ENCODE data around the gene GNAZ.

The GNAZ gene

GRCh38 chr22:23147617-23148387 is 77.5 kb downstream of the GNAZ start:
- H3K27me3 Mint-ChIP-seq: no peaks in the 10 kb centered on the region
- H3K4me1 Mint-ChIP-seq: peaks cover 37% of the 10 kb centered on the region
- H3K36me3 Mint-ChIP-seq: no peaks in the 10 kb centered on the region
- peak overlapping the region; percentile 49 for H3K27ac Mint-ChIP-seq
- no peak overlapping the region for H3K4me3 Mint-ChIP-seq
- H3K9me3 Mint-ChIP-seq: no peaks in the 10 kb centered on the region

GRCh38 chr22:23149743-23150238 is 79.5 kb downstream of the GNAZ start:
- Mint-ChIP-seq H3K9me3 (no peaks in the 10 kb centered on the region), H3K4me3 (no peak overlapping the region), H3K36me3 (no peaks in the 10 kb centered on the region), H3K27ac (no peak overlapping the region), H3K4me1 (peaks cover 27% of the 10 kb centered on the region), H3K27me3 (no peaks in the 10 kb centered on the region)

GRCh38 chr22:23150762-23151161 is 80.4 kb downstream of the GNAZ start:
- H3K9me3 Mint-ChIP-seq: no peaks in the 10 kb centered on the region
- no peak overlapping the region for H3K4me3 Mint-ChIP-seq
- no peaks in the 10 kb centered on the region for H3K36me3 Mint-ChIP-seq
- no peak overlapping the region for H3K27ac Mint-ChIP-seq
- no peaks in the 10 kb centered on the region for H3K27me3 Mint-ChIP-seq
- H3K4me1 Mint-ChIP-seq: peaks cover 17% of the 10 kb centered on the region

GRCh38 chr22:23151827-23152226 is 81.5 kb downstream of the GNAZ start:
- no peak overlapping the region for H3K27ac Mint-ChIP-seq
- no peaks in the 10 kb centered on the region for H3K36me3 Mint-ChIP-seq
- H3K27me3 Mint-ChIP-seq: no peaks in the 10 kb centered on the region
- H3K9me3 Mint-ChIP-seq: no peaks in the 10 kb centered on the region
- no peak overlapping the region for H3K4me3 Mint-ChIP-seq
- H3K4me1 Mint-ChIP-seq: peaks cover 9% of the 10 kb centered on the region

GRCh38 chr22:23152238-23153114 is 82.2 kb downstream of the GNAZ start:
- no peak overlapping the region for H3K4me3 Mint-ChIP-seq
- peaks cover 9% of the 10 kb centered on the region for H3K4me1 Mint-ChIP-seq
- H3K9me3 Mint-ChIP-seq: no peaks in the 10 kb centered on the region
- no peak overlapping the region for H3K27ac Mint-ChIP-seq
- no peaks in the 10 kb centered on the region for H3K27me3 Mint-ChIP-seq
- H3K36me3 Mint-ChIP-seq: no peaks in the 10 kb centered on the region

- Mint-ChIP-seq H3K36me3 (no peaks in the 10 kb centered on the region), H3K4me3 (no peak overlapping the region), H3K27me3 (no peaks in the 10 kb centered on the region), H3K27ac (no peak overlapping the region), H3K9me3 (no peaks in the 10 kb centered on the region), H3K4me1 (peaks cover 9% of the 10 kb centered on the region)
Measured at GRCh38 chr22:23153994-23154393, 83.7 kb downstream of the GNAZ start.

GRCh38 chr22:23154461-23154860 is 84.1 kb downstream of the GNAZ start:
- Mint-ChIP-seq H3K4me3 (no peak overlapping the region), H3K36me3 (no peaks in the 10 kb centered on the region), H3K27ac (no peak overlapping the region), H3K9me3 (no peaks in the 10 kb centered on the region), H3K27me3 (no peaks in the 10 kb centered on the region), H3K4me1 (peaks cover 9% of the 10 kb centered on the region)

- Mint-ChIP-seq H3K36me3 (no peaks in the 10 kb centered on the region), H3K4me3 (no peak overlapping the region), H3K27me3 (no peaks in the 10 kb centered on the region), H3K9me3 (no peaks in the 10 kb centered on the region), H3K4me1 (peaks cover 9% of the 10 kb centered on the region), H3K27ac (no peak overlapping the region)
Measured at GRCh38 chr22:23155143-23155542, 84.8 kb downstream of the GNAZ start.

- H3K4me1 Mint-ChIP-seq: peaks cover 9% of the 10 kb centered on the region
- no peak overlapping the region for H3K4me3 Mint-ChIP-seq
- H3K27me3 Mint-ChIP-seq: no peaks in the 10 kb centered on the region
- H3K27ac Mint-ChIP-seq: no peak overlapping the region
- H3K36me3 Mint-ChIP-seq: no peaks in the 10 kb centered on the region
- no peaks in the 10 kb centered on the region for H3K9me3 Mint-ChIP-seq
Measured at GRCh38 chr22:23155831-23156230, 85.5 kb downstream of the GNAZ start.

- peaks cover 9% of the 10 kb centered on the region for H3K4me1 Mint-ChIP-seq
- H3K4me3 Mint-ChIP-seq: no peak overlapping the region
- H3K9me3 Mint-ChIP-seq: no peaks in the 10 kb centered on the region
- H3K27ac Mint-ChIP-seq: no peak overlapping the region
- H3K36me3 Mint-ChIP-seq: no peaks in the 10 kb centered on the region
- no peaks in the 10 kb centered on the region for H3K27me3 Mint-ChIP-seq
Measured at GRCh38 chr22:23156286-23156685, 86.0 kb downstream of the GNAZ start.

- Mint-ChIP-seq H3K4me3 (no peak overlapping the region), H3K4me1 (peaks cover 7% of the 10 kb centered on the region), H3K9me3 (no peaks in the 10 kb centered on the region), H3K27ac (no peak overlapping the region), H3K27me3 (no peaks in the 10 kb centered on the region), H3K36me3 (no peaks in the 10 kb centered on the region)
Measured at GRCh38 chr22:23157560-23158515, 87.5 kb downstream of the GNAZ start.

GRCh38 chr22:23158516-23159290 is 88.4 kb downstream of the GNAZ start:
- no peaks in the 10 kb centered on the region for H3K27me3 Mint-ChIP-seq
- no peak overlapping the region for H3K27ac Mint-ChIP-seq
- no peaks in the 10 kb centered on the region for H3K9me3 Mint-ChIP-seq
- no peaks in the 10 kb centered on the region for H3K36me3 Mint-ChIP-seq
- H3K4me3 Mint-ChIP-seq: no peak overlapping the region
- no peaks in the 10 kb centered on the region for H3K4me1 Mint-ChIP-seq

- no peaks in the 10 kb centered on the region for H3K9me3 Mint-ChIP-seq
- no peaks in the 10 kb centered on the region for H3K4me1 Mint-ChIP-seq
- no peaks in the 10 kb centered on the region for H3K27me3 Mint-ChIP-seq
- H3K27ac Mint-ChIP-seq: no peak overlapping the region
- H3K36me3 Mint-ChIP-seq: no peaks in the 10 kb centered on the region
- no peak overlapping the region for H3K4me3 Mint-ChIP-seq
Measured at GRCh38 chr22:23159291-23159630, 88.9 kb downstream of the GNAZ start.

- H3K9me3 Mint-ChIP-seq: no peaks in the 10 kb centered on the region
- no peak overlapping the region for H3K4me3 Mint-ChIP-seq
- no peaks in the 10 kb centered on the region for H3K27me3 Mint-ChIP-seq
- peaks cover 1% of the 10 kb centered on the region for H3K36me3 Mint-ChIP-seq
- no peaks in the 10 kb centered on the region for H3K4me1 Mint-ChIP-seq
- no peak overlapping the region for H3K27ac Mint-ChIP-seq
Measured at GRCh38 chr22:23161029-23161428, 90.7 kb downstream of the GNAZ start.

GRCh38 chr22:23161574-23161973 is 91.3 kb downstream of the GNAZ start:
- Mint-ChIP-seq H3K27ac (no peak overlapping the region), H3K36me3 (peaks cover 1% of the 10 kb centered on the region), H3K27me3 (no peaks in the 10 kb centered on the region), H3K9me3 (no peaks in the 10 kb centered on the region), H3K4me3 (no peak overlapping the region), H3K4me1 (no peaks in the 10 kb centered on the region)
